ENCODE results near the gene FAM120B.
"Not testable (repeated sequence)": the region's sequence is repeated elsewhere in the genome, so short reads cannot be mapped to it uniquely, and the experiment has no call there.

Gene FAM120B

DNA sequence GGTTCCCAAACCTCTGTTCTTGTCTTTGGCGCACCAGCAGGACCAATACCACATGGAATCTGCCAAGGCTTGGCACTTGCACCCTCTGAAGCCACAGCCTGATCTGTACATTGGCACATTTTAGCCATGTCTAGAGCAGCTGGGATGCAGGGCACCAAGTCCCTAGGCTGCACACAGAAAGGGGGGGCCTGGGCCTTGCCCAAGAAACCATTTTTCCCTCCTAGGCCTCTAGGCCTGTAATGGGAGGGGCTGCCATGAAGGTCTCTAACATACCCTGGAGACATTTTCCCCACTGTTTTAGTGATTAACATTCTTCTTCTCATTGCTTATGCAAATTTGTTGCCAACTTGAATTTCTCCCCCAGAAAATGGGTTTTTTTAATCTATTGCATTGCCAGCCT lies 5.4 kb upstream of the FAM120B start:
- Mint-ChIP-seq H3K36me3 (peaks cover 2% of the 10 kb centered on the region), H3K4me3 (no peak overlapping the region), H3K9me3 (no peaks in the 10 kb centered on the region), H3K27me3 (peaks cover 9% of the 10 kb centered on the region), H3K27ac (no peak overlapping the region), H3K4me1 (peaks cover 5% of the 10 kb centered on the region)

DNA sequence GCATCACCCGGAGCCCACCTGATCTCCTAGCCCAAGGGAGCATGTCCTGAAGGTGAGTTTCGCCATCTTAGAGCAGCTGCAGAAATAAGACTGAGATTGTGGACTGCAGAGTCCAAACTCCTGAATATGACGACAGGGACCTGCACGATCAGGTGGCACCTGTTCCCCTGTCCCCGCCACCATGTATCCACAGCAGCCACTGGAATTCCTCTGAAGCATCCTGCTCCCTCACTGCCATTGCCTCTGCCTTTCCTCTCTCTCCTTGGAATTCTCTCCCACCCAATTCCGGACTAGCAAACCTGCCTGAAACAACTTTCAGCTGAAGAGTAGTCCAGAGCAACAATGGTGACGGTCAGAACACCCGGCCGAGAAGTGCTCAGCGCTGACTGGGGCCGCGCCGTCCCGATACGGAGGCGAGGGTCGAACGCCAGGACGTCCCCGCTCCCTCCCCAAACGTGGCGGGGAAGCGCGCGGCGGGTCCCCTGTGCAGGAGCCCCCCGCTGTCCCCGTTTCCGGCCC lies 694 bp upstream of the FAM120B start:
- H3K4me1 Mint-ChIP-seq: peaks cover 36% of the 10 kb centered on the region
- peaks cover 6% of the 10 kb centered on the region for H3K36me3 Mint-ChIP-seq
- no peaks in the 10 kb centered on the region for H3K9me3 Mint-ChIP-seq
- H3K27me3 Mint-ChIP-seq: peaks cover 4% of the 10 kb centered on the region
- peak overlapping the region; percentile 96 for H3K4me3 Mint-ChIP-seq
- H3K27ac Mint-ChIP-seq: peak overlapping the region; percentile 24

DNA sequence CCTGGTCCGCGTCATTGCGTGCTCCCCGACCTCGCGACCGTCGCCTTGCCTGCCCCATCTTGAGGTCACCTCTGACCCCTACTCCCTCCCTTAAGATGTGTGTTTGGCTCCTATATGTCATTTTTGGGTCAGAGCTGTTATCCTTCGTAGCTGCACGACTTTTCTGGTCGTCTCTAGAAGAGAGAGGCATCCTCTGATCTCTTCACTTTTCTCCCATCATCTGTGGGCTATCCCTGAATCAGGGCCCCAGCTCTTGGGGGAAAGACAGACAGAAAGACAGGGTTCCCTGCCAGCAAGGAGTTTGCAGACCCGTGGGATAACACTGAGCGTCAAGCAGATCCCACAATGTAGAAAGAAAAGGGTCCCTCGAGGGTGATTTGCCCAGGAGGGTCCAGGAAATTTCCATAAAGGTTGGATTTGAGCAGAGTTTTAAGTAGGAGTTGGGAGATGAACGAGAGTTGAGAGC lies 555 bp downstream of the FAM120B start:
- Mint-ChIP-seq H3K36me3 (peaks cover 3% of the 10 kb centered on the region), H3K9me3 (no peaks in the 10 kb centered on the region), H3K27me3 (peaks cover 4% of the 10 kb centered on the region), H3K27ac (peak overlapping the region; percentile 85), H3K4me1 (peaks cover 46% of the 10 kb centered on the region), H3K4me3 (peak overlapping the region; percentile 96)

DNA sequence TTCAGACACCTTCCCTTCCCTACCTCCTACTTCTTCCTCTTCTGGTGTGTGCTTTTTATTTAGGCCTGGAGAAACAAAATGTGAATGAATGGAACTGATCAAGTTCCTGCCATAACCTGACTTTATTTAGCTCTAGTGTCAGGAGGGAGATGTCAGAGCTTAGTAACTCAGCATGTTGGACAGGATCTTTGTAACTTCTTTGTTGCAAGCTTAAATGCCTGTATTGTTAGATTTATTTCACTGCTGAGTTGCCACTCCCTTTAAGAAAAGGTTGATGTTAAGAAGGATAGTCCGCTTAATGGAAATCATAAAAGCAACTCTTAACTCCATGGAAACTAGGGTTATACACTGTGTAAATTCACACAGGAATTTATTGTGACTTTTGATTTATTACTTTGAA lies 2.2 kb downstream of the FAM120B start:
- Mint-ChIP-seq H3K27me3 (no peaks in the 10 kb centered on the region), H3K27ac (no peak overlapping the region), H3K9me3 (no peaks in the 10 kb centered on the region), H3K4me3 (peak overlapping the region; percentile 49), H3K36me3 (peaks cover 3% of the 10 kb centered on the region), H3K4me1 (peaks cover 60% of the 10 kb centered on the region)

DNA sequence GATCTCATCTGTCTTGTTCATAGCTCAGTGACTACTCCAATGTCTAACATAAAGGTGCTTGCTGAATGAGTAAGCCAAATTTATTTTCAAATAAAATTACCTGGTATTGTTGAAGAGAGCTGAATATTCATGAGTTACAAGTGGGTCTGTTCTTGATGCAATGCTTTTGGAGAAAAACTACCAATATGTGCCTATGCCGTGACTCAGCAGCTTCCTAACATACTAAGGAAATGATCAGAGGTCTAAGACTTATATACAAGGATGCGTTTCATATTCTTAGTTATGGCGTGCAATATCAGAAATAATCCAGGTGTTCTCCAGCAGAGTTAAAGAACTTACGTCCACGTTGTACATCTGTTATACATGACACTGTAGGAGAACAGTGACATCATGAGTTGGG lies 5.1 kb downstream of the FAM120B start:
- H3K9me3 Mint-ChIP-seq: no peaks in the 10 kb centered on the region
- peaks cover 83% of the 10 kb centered on the region for H3K4me1 Mint-ChIP-seq
- H3K27me3 Mint-ChIP-seq: no peaks in the 10 kb centered on the region
- peaks cover 3% of the 10 kb centered on the region for H3K36me3 Mint-ChIP-seq
- H3K4me3 Mint-ChIP-seq: no peak overlapping the region
- no peak overlapping the region for H3K27ac Mint-ChIP-seq

DNA sequence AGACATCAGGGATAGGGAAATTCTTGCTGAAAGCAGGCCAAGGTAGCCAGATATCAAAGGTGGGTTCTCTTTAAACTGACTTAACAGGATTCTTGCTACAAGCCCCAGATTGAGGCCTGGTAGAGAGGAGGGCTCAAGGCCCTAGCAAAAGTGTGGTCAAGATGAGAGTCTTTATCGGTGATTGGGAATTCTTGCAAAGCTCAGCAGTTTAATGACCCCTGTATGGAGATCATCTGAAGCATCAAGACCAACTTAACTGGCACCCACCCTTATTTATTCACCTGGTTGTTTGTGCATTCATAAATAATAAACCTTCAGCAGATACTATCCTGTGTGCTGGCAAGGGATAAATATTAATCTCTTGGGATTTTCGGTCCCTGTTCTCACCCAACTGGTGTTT lies 6.3 kb downstream of the FAM120B start:
- Mint-ChIP-seq H3K27me3 (no peaks in the 10 kb centered on the region), H3K27ac (peak overlapping the region; percentile 47), H3K36me3 (peaks cover 7% of the 10 kb centered on the region), H3K9me3 (no peaks in the 10 kb centered on the region), H3K4me1 (peaks cover 84% of the 10 kb centered on the region), H3K4me3 (no peak overlapping the region)

DNA sequence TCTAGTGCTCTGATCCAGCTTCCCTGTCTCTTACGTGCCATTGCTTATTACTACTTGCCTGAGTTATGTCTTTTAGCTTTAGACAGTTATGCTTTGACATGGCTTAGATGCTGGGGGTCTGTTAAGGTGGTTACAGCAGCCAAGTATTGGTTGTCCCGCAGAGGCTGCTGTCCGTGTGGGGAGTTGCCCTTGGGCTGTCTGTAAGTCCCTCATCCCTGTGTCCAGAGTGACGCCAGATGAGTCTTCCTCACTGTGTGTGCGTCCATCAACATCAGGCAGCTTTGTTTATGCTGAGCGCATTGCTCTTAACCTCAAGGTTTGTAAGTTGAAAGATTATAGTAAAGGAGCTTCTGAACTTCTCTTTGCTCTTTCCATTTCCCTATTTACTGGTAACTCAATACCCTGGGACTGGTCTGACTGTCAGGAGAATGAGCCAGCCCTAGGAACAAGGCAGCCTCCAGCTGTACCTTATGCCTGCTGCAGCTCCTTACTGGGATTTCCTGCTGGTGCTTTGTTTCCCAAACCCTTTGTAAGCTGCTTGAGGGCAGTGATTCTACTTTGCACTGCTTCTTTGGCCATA lies 7.2 kb downstream of the FAM120B start:
- Mint-ChIP-seq H3K27me3 (no peaks in the 10 kb centered on the region), H3K36me3 (peaks cover 3% of the 10 kb centered on the region), H3K27ac (no peak overlapping the region), H3K4me3 (no peak overlapping the region), H3K4me1 (peaks cover 75% of the 10 kb centered on the region), H3K9me3 (no peaks in the 10 kb centered on the region)

DNA sequence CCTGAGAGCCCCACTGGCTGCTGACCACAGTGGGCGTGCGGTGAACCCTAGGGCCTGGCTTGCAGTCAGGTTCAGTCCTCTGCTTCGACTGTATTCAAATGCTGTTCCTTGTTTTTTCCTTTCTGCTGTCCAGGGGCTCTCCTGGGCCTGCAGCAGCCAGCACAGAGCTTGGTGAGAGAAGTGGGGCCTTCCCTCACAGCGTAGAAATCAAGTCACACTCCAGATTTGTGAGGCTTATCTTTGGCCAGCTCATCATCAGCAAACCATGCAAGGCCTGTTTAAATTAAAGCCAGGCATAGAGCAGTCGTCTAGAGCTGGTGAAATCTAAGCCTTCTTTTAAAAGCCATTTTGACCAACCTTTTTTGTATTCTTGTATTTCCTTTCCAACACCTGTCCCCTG lies 8.4 kb downstream of the FAM120B start:
- Mint-ChIP-seq H3K4me1 (peaks cover 70% of the 10 kb centered on the region), H3K9me3 (no peaks in the 10 kb centered on the region), H3K27ac (no peak overlapping the region), H3K4me3 (no peak overlapping the region), H3K27me3 (no peaks in the 10 kb centered on the region), H3K36me3 (peaks cover 7% of the 10 kb centered on the region)

DNA sequence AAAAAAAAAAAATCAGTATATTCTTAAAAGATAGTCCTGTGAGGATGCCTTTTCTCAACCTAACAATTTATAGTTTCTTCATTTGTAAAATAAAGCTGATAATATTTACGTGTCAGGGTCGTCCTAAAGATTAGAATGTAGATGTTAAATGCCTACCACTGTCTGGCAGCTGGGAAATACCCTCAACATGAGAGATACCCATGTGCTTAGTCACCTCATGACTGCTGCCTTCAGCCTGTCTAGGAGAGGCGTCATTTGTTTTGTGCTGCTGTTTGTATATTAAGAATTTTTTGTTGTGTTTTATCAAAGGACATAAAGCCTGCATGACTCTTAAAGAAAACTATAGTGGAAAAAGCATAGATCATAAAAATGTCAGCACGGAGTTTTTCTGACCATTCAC lies 9.5 kb downstream of the FAM120B start:
- no peaks in the 10 kb centered on the region for H3K9me3 Mint-ChIP-seq
- peaks cover 72% of the 10 kb centered on the region for H3K4me1 Mint-ChIP-seq
- H3K27me3 Mint-ChIP-seq: no peaks in the 10 kb centered on the region
- no peak overlapping the region for H3K27ac Mint-ChIP-seq
- no peak overlapping the region for H3K4me3 Mint-ChIP-seq
- H3K36me3 Mint-ChIP-seq: peaks cover 14% of the 10 kb centered on the region

DNA sequence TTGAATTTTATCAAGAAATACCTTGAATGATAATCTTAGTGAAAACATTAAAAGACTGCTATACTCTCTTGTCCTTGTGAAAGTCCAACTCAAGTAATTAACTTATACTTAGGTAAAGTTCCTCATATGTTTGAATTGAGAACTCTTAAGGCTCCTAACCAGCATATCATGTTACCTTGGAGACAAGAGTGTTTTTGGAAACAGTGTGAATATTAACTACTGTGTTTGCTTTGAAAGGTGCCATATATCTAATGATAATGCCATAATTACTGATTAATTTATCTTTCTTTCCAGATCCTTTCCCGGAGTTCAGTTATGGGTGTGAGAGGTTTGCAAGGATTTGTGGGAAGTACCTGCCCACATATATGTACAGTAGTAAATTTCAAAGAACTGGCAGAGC lies 10.5 kb downstream of the FAM120B start:
- H3K27ac Mint-ChIP-seq: no peak overlapping the region
- H3K4me1 Mint-ChIP-seq: peaks cover 67% of the 10 kb centered on the region
- no peaks in the 10 kb centered on the region for H3K27me3 Mint-ChIP-seq
- H3K36me3 Mint-ChIP-seq: peaks cover 16% of the 10 kb centered on the region
- H3K9me3 Mint-ChIP-seq: no peaks in the 10 kb centered on the region
- no peak overlapping the region for H3K4me3 Mint-ChIP-seq

DNA sequence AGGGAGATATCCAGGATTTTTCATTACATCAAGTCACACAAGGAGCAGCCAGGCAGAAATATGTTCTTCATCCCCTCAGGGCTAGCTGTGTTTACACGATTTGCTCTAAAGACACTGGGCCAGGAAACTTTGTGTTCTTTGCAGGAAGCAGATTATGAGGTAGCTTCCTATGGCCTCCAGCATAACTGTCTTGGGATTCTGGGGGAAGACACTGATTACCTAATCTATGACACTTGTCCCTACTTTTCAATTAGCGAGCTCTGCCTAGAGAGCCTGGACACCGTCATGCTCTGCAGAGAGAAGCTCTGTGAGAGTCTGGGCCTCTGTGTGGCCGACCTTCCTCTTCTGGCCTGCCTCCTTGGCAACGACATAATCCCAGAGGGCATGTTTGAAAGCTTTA lies 11.2 kb downstream of the FAM120B start:
- no peaks in the 10 kb centered on the region for H3K9me3 Mint-ChIP-seq
- H3K4me1 Mint-ChIP-seq: peaks cover 70% of the 10 kb centered on the region
- H3K27ac Mint-ChIP-seq: peak overlapping the region; percentile 63
- no peak overlapping the region for H3K4me3 Mint-ChIP-seq
- H3K36me3 Mint-ChIP-seq: peaks cover 22% of the 10 kb centered on the region
- H3K27me3 Mint-ChIP-seq: no peaks in the 10 kb centered on the region

DNA sequence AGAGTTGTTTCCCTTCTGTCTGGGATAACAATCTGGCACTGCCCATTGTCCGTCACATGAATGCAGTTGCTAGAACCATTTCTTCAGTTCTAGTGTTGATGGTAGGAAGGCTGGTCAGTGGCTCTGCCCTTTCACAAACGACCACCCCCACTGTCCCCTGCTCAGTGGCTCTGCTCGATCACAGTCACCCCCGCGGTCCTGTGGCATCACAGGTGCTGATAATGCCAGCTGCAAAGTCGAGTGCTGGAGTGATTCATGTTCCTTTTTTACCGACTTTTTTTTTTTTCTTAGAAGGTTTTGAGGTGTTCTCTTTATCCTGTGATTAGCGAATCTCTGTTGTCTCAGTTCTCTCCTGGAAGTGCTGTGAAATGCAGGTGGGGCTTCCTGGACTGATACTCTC lies 22.8 kb downstream of the FAM120B start:
- no peaks in the 10 kb centered on the region for H3K9me3 Mint-ChIP-seq
- H3K36me3 Mint-ChIP-seq: peaks cover 30% of the 10 kb centered on the region
- H3K27me3 Mint-ChIP-seq: no peaks in the 10 kb centered on the region
- H3K4me3 Mint-ChIP-seq: no peak overlapping the region
- peaks cover 23% of the 10 kb centered on the region for H3K4me1 Mint-ChIP-seq
- H3K27ac Mint-ChIP-seq: peak overlapping the region; percentile 25

DNA sequence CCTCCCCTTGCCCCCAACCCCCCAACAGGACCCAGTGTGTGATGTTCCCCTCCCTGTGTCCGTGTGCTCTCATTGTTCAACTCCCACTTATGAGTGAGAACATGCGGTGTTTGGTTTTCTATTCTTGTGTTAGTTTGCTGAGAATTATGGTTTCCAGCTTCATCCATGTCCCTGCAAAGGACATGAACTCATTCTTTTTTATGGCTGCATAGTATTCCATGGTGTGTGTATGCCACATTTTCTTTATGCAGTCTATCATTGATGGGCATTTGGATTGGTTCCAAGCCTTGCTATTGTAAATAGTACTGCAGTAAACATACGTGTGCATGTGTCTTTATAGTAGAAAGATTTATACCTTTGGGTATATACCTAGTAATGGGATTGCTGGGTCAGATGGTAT lies 28.6 kb downstream of the FAM120B start:
- not testable (repeated sequence) for H3K27me3 Mint-ChIP-seq, H3K4me3 Mint-ChIP-seq, H3K9me3 Mint-ChIP-seq, H3K27ac Mint-ChIP-seq
- peaks cover 31% of the 10 kb centered on the region for H3K36me3 Mint-ChIP-seq
- H3K4me1 Mint-ChIP-seq: peaks cover 58% of the 10 kb centered on the region

DNA sequence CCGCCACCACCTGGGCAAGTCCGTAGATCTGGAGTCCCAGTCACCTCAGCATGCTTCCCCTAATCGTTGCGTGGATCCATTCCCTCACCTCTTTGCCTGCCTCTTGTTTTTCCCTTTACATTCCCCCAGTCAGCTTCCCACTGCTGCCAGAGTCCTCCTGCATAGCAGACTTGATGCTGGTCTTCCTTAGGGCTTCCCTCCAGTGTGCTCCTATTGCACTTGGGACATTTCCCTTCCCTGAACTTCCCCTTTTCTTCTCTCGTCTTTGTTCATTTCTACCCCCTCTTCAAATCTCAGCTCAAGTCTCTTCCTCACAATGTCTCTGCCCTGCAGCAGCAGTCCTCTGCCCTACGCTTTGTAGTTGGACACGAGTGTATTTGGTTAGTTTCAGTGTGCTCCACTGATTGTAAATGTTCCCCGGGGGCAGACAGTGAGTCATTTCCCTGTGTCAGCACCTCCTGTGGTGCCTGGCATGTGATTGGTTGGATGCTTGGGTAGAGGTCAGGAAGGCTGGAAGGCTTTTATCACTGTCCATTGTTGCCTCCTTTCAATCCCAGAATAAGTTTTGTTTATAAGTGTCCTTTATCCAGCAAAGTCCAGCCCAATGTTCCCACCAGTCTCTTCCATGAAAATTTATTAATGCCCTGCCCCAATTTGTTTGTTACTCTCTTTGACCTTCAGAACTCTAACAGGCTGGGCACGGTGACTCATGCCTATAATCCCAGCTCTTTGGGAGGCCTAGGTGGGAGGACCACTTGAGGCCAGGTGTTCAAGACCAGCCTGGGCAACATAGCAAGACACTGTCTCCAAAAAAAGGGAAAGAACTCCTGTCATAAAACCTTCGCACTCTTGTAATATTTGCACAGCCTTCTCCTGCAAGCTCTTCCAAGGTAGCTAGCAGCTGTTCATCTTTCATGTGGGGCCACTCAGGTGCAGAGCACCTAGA lies 38.3 kb downstream of the FAM120B start:
- peaks cover 36% of the 10 kb centered on the region for H3K4me1 Mint-ChIP-seq
- H3K36me3 Mint-ChIP-seq: peaks cover 22% of the 10 kb centered on the region
- no peaks in the 10 kb centered on the region for H3K27me3 Mint-ChIP-seq
- no peaks in the 10 kb centered on the region for H3K9me3 Mint-ChIP-seq
- H3K27ac Mint-ChIP-seq: peak overlapping the region; percentile 77
- H3K4me3 Mint-ChIP-seq: no peak overlapping the region

DNA sequence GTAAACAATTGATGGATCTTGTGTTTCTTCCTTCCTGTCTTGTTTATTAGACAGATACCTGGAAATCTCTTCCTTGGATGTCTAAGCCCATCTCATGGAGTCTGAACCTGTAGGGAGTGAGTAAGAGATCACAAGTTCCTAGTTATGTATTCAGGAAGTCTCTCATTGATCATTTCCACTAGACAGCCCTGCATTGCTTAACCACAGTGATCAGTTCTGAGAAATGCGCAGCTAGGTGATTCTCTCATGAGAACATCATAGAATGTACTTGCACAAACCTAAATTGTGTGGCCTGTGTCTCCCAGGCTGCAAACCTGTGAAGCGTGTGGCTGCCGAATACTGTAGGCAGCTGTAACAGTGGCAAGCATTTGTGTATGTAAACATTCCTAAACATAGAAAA lies 39.1 kb downstream of the FAM120B start:
- Mint-ChIP-seq H3K9me3 (no peaks in the 10 kb centered on the region), H3K27me3 (no peaks in the 10 kb centered on the region), H3K36me3 (peaks cover 21% of the 10 kb centered on the region), H3K27ac (peak overlapping the region; percentile 77), H3K4me3 (no peak overlapping the region), H3K4me1 (peaks cover 29% of the 10 kb centered on the region)

DNA sequence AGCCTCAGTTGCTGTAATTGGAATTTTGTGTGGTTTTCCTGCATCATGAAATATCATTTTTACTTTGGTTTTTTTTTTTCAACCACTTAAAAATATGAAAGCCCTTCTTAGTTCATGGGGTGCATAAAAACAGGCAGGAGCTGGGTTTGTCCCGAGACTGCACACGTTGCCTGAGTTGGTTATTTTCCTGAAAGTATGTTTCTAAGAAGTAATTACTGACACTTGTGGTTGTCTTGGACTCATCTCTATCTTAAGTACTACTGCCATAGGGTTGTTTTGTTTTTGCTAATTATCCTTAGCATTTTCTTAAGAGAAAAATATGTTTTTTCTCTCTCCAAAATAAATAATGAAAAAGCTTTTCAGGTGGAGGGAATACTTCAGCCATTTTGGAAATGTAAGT lies 40.1 kb downstream of the FAM120B start:
- Mint-ChIP-seq H3K9me3 (peaks cover 5% of the 10 kb centered on the region), H3K27me3 (no peaks in the 10 kb centered on the region), H3K4me1 (peaks cover 32% of the 10 kb centered on the region), H3K27ac (no peak overlapping the region), H3K4me3 (no peak overlapping the region), H3K36me3 (peaks cover 28% of the 10 kb centered on the region)
